ENCODE data around the gene TBC1D22A. TPM values are rescaled to one million over a fixed set of nuclear protein-coding genes. Genes with fewer than 3 reads are reported as not detected.

TBC1D22A gene
- total RNA-seq, 1 donor from 2014 or later = 14.3 TPM

DNA sequence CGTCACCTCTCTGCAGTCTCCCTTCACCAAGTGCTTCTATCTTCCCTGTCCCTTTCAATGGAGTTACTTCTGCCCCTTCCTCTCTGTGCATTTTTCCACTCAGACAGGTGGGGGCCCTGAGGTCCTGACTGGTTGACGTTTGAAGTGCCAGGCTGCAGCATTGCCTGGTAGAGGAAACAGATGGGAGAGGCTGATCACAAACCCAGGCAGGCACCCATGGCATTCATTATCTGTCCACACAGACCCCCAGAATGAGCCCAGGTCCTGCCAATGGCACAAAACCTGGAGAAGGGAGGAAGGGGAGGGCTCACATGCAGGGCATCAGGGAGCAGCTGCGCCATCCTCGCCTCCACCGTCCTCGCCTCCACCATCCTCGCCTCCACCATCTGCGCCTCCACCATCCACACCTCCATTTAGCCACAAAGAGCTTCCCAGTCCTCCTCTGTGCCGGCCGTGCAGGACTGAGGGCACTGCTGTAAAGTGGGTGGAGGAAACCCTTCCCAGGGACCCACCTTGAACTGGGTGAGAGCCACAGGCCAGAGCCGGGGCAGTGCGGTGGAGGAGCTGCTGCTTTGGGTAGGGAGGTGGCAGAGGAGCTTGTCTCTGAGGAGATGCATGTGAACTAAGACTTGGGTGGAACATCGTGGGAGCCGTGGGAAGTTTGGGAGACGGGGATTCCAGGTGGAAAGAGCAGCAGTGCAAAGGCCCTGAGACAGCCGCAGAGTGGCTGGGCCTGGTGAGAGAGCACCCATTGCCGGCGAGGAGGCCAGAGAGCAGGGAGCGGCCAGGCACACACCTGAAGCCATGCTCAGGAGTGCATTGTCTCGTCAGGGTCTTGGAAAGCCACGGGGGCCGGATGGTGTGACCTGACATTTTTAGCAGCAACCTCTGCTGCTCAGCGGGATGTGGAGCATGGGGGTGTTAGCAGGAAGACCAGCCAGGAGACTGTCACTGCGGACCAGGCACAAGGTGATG, 145.1 kb downstream of the TBC1D22A start:
- no peak for DNase-seq (ENCODE audit: low read depth, low spot score)
- H3K4me1 Mint-ChIP-seq = peaks cover 20% of the 10 kb centered on the region
- H3K27me3 Mint-ChIP-seq (ENCODE audit: low read depth) = no peaks in the 10 kb centered on the region
- H3K27ac Mint-ChIP-seq (ENCODE audit: unreplicated experiment) = peak overlapping the region; percentile 92
- H3K36me3 Mint-ChIP-seq (ENCODE audit: low read depth) = no peaks in the 10 kb centered on the region
- TF ChIP-seq, protein P1, sequence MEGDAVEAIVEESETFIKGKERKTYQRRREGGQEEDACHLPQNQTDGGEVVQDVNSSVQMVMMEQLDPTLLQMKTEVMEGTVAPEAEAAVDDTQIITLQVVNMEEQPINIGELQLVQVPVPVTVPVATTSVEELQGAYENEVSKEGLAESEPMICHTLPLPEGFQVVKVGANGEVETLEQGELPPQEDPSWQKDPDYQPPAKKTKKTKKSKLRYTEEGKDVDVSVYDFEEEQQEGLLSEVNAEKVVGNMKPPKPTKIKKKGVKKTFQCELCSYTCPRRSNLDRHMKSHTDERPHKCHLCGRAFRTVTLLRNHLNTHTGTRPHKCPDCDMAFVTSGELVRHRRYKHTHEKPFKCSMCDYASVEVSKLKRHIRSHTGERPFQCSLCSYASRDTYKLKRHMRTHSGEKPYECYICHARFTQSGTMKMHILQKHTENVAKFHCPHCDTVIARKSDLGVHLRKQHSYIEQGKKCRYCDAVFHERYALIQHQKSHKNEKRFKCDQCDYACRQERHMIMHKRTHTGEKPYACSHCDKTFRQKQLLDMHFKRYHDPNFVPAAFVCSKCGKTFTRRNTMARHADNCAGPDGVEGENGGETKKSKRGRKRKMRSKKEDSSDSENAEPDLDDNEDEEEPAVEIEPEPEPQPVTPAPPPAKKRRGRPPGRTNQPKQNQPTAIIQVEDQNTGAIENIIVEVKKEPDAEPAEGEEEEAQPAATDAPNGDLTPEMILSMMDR (conservative IDR thresholded peaks at IDR 0.05) = no peak
- no peak overlapping the region for H3K4me3 Mint-ChIP-seq
- no peaks in the 10 kb centered on the region for H3K9me3 Mint-ChIP-seq

DNA sequence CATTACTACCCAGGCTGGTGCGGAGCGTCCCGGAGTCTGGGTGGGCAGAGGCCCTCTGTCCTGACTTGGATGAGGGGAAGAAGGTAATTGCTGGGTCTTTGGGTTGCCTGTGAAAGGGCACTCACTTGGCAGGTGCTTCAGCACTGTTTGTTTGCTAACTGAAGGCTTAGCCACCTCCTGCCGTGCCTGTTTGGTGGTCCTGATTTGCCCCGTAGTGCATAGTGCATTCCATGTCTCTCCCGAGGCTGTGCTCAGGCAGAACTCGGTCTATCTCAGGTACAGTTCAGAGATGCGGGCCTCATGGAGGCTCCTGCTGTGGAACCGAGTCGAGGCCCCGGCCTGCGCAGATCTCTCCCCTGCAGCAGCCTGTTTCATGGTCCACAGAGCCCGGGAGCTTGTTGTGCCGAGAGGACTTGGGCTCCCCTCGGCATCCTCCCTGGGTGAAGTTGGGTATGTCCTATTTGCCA, 146.2 kb downstream of the TBC1D22A start:
- H3K4me3 Mint-ChIP-seq = no peak overlapping the region
- TF ChIP-seq, protein P1 (conservative IDR thresholded peaks at IDR 0.05) = no peak
- H3K4me1 Mint-ChIP-seq = peaks cover 20% of the 10 kb centered on the region
- no peak for DNase-seq (ENCODE audit: low read depth, low spot score)
- H3K36me3 Mint-ChIP-seq (ENCODE audit: low read depth) = no peaks in the 10 kb centered on the region
- H3K9me3 Mint-ChIP-seq = no peaks in the 10 kb centered on the region
- no peaks in the 10 kb centered on the region for H3K27me3 Mint-ChIP-seq (ENCODE audit: low read depth)
- H3K27ac Mint-ChIP-seq (ENCODE audit: unreplicated experiment) = no peak overlapping the region

DNA sequence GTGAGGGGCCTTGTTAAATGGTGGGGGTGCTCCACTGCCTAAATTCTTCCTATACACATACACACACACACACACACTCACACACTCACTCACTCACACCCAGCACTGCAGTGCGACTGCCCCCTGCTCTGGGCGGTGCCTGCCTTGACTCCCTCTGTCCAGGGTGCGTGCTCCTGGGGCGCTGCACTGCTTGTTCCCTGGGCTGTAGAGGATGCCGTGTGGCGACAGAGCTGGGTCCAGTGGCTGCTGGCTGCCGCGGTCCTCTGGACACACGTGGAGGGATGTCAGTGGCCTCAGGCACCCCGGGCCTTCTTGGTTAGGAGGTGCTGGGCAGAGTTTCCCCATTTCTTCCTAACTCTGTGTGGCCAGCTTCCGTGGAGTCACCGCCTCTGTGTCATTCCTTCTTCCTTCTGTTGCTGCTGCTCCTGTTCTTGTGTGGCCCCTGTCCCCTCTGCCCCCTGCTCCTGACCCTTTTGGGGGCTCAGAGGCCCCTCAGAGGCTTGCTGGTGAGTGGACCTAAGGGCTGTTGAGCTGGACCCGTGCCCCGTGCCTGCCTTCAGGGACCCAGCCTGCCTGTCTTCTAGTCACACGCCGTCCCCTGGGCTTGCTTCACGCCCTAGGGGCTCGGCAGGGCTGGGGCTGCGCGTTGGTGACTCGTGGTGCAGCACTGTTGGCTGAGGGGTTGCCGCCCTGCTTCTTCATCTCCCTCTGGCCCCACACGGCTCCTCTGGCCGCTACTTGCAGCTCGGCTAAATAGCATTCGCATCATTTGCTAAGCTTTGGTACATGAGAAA, 147.0 kb downstream of the TBC1D22A start:
- Mint-ChIP-seq H3K27me3 (ENCODE audit: low read depth) (no peaks in the 10 kb centered on the region), H3K9me3 (no peaks in the 10 kb centered on the region), H3K36me3 (ENCODE audit: low read depth) (no peaks in the 10 kb centered on the region), H3K27ac (ENCODE audit: unreplicated experiment) (no peak overlapping the region), H3K4me1 (peaks cover 20% of the 10 kb centered on the region), H3K4me3 (no peak overlapping the region)
- TF ChIP-seq, protein P1 (conservative IDR thresholded peaks at IDR 0.05) = no peak
- no peak for DNase-seq (ENCODE audit: low read depth, low spot score)

DNA sequence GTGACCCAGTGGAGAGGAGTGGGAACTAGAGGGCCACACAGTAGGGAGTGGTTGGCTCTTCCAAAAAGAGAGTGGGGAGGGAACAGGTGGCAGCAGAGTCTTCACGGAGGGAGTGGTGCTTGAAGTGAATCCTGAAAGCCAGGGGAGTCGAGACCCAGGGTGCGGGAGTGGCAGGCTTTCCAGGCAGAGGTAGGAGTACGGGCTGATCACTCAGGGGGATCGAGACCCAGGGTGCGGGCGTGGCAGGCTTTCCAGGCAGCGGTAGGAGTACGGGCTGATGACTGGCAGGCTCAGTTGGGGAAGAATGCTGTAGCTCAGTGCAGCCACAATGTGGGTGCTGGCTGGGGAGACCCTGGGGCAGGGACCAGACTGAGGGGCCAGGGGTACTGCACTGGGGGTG, 148.2 kb downstream of the TBC1D22A start:
- H3K27ac Mint-ChIP-seq (ENCODE audit: unreplicated experiment) = peak overlapping the region; percentile 44
- peaks cover 20% of the 10 kb centered on the region for H3K4me1 Mint-ChIP-seq
- DNase-seq (ENCODE audit: low read depth, low spot score) = no peak
- H3K27me3 Mint-ChIP-seq (ENCODE audit: low read depth) = no peaks in the 10 kb centered on the region
- no peaks in the 10 kb centered on the region for H3K36me3 Mint-ChIP-seq (ENCODE audit: low read depth)
- no peak overlapping the region for H3K4me3 Mint-ChIP-seq
- TF ChIP-seq, protein P1 (conservative IDR thresholded peaks at IDR 0.05) = no peak
- no peaks in the 10 kb centered on the region for H3K9me3 Mint-ChIP-seq

DNA sequence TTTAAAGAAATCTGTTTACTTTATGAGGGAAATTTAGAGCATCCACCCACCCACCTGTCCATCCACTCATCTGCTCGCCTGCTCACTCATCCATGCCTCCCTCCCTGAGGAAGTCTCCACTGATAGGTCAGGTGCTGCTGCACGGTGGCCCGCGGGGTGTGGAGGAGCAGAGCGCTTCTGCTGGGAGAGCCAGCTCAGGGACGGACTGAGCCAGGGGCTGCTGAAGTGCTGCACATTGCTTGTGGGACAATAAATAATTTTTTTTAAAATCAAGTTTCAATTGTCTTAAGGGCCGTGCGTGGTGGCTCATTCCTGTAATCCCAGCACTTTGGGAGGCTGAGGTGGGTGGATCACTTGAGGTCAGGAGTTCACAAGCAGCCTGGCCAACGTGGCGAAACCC, 148.9 kb downstream of the TBC1D22A start:
- Mint-ChIP-seq H3K27ac (ENCODE audit: unreplicated experiment) (no peak overlapping the region), H3K36me3 (ENCODE audit: low read depth) (no peaks in the 10 kb centered on the region), H3K9me3 (no peaks in the 10 kb centered on the region), H3K27me3 (ENCODE audit: low read depth) (no peaks in the 10 kb centered on the region), H3K4me3 (no peak overlapping the region), H3K4me1 (peaks cover 20% of the 10 kb centered on the region)
- TF ChIP-seq, protein P1 (conservative IDR thresholded peaks at IDR 0.05) = no peak
- no peak for DNase-seq (ENCODE audit: low read depth, low spot score)

All from neural crest cell (in vitro differentiated cells).